ENCODE data around the gene CEBPE.

DNA sequence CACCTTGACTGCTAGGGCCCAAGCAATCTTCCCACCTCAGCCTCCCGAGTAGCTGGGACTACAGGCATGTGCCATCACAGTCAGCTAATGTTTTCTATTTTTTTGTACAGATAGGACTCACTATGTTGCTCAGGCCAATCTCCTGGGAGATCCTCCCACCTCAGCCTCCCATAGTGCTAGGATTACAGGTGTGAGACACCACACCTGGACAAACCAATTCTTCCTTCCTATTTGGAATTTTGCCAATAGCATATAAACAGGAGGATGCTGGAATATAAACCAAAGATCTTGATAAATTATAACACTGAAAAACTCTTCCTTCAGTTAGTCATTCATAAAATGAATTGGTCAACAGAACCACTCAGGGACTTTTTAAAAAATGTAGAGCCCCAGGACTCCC is 32.5 kb downstream of the CEBPE start:
- TF ChIP-seq, protein P1, sequence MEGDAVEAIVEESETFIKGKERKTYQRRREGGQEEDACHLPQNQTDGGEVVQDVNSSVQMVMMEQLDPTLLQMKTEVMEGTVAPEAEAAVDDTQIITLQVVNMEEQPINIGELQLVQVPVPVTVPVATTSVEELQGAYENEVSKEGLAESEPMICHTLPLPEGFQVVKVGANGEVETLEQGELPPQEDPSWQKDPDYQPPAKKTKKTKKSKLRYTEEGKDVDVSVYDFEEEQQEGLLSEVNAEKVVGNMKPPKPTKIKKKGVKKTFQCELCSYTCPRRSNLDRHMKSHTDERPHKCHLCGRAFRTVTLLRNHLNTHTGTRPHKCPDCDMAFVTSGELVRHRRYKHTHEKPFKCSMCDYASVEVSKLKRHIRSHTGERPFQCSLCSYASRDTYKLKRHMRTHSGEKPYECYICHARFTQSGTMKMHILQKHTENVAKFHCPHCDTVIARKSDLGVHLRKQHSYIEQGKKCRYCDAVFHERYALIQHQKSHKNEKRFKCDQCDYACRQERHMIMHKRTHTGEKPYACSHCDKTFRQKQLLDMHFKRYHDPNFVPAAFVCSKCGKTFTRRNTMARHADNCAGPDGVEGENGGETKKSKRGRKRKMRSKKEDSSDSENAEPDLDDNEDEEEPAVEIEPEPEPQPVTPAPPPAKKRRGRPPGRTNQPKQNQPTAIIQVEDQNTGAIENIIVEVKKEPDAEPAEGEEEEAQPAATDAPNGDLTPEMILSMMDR (IDR thresholded peaks at IDR 0.05): no peak
- TF ChIP-seq POLR2A (IDR thresholded peaks at IDR 0.05): no peak
